ENCODE data around the gene RPL13A.

- TF ChIP-seq YY1 (IDR thresholded peaks at IDR 0.05; ENCODE audit: insufficient read depth, insufficient read length) (no peak), ZNF274 (IDR thresholded peaks at IDR 0.05; ENCODE audit: low read depth, low read length) (no peak), SUZ12 (IDR thresholded peaks at IDR 0.05; ENCODE audit: extremely low read depth, insufficient read depth, insufficient read length) (no peak)
Observed at GRCh38 chr19:49488046-49488862, 846 bp downstream of the RPL13A start.

All from NT2/D1 (cell line).